ENCODE data around the gene PSMB9.
"Not testable (repeated sequence)": the region's sequence is repeated elsewhere in the genome, so short reads cannot be mapped to it uniquely, and the experiment has no call there.

The PSMB9 gene

GRCh38 chr6:32853541-32854375 lies at the start of gene PSMB9, which contains the start of gene TAP1:
Gene PSMB9 (plus strand): TSS chr6:32854192. CDS start chr6:32854230, 38 bp downstream.
Gene TAP1 (minus strand): TSS chr6:32853704. CDS start chr6:32853636, 68 bp downstream.
- peak; percentile 96 for DNase-seq

GRCh38 chr6:32805404-32805803 lies 48.6 kb upstream of the PSMB9 start:
- DNase-seq: not testable (repeated sequence)

- DNase-seq: no peak
Observed at GRCh38 chr6:32807020-32807580, 46.9 kb upstream of the PSMB9 start.

- DNase-seq: no peak
Observed at GRCh38 chr6:32809171-32809570, 44.8 kb upstream of the PSMB9 start.

GRCh38 chr6:32814145-32814544 lies 39.8 kb upstream of the PSMB9 start:
- no peak for DNase-seq

GRCh38 chr6:32815115-32815514 lies 38.9 kb upstream of the PSMB9 start:
- DNase-seq: no peak

- DNase-seq: no peak
Observed at GRCh38 chr6:32815996-32816395, 38.0 kb upstream of the PSMB9 start.

- DNase-seq: peak; percentile 39
Observed at GRCh38 chr6:32816746-32817204, 37.2 kb upstream of the PSMB9 start, which contains the start of gene HLA-DOB. Gene HLA-DOB (minus strand): TSS chr6:32817002. CDS start chr6:32816951, 51 bp downstream.

GRCh38 chr6:32818867-32819266 lies 35.1 kb upstream of the PSMB9 start:
- no peak for DNase-seq

- DNase-seq: no peak
Observed at GRCh38 chr6:32819729-32820128, 34.3 kb upstream of the PSMB9 start.

GRCh38 chr6:32825966-32826365 lies 28.0 kb upstream of the PSMB9 start:
- no peak for DNase-seq

- DNase-seq: no peak
Observed at GRCh38 chr6:32827025-32827424, 27.0 kb upstream of the PSMB9 start.

GRCh38 chr6:32829495-32829894 lies 24.5 kb upstream of the PSMB9 start:
- DNase-seq: no peak

- DNase-seq: no peak
Observed at GRCh38 chr6:32830017-32830416, 24.0 kb upstream of the PSMB9 start.

- no peak for DNase-seq
Observed at GRCh38 chr6:32830936-32831335, 23.1 kb upstream of the PSMB9 start.

GRCh38 chr6:32832535-32832934 lies 21.5 kb upstream of the PSMB9 start:
- no peak for DNase-seq

- no peak for DNase-seq
Observed at GRCh38 chr6:32833664-32834063, 20.3 kb upstream of the PSMB9 start.

- no peak for DNase-seq
Observed at GRCh38 chr6:32835167-32835893, 18.7 kb upstream of the PSMB9 start.

GRCh38 chr6:32836873-32837272 lies 17.1 kb upstream of the PSMB9 start:
- DNase-seq: no peak

GRCh38 chr6:32837651-32838113 lies 16.3 kb upstream of the PSMB9 start:
- DNase-seq: no peak

- peak; percentile 98 for DNase-seq
Observed at GRCh38 chr6:32838114-32838958, 15.7 kb upstream of the PSMB9 start, which contains the start of gene TAP2. Gene TAP2 (minus strand): TSS chr6:32838739. CDS start chr6:32838233, 506 bp downstream.

GRCh38 chr6:32839356-32839755 lies 14.6 kb upstream of the PSMB9 start:
- no peak for DNase-seq
